ENCODE results near the gene NAGS.

DNA sequence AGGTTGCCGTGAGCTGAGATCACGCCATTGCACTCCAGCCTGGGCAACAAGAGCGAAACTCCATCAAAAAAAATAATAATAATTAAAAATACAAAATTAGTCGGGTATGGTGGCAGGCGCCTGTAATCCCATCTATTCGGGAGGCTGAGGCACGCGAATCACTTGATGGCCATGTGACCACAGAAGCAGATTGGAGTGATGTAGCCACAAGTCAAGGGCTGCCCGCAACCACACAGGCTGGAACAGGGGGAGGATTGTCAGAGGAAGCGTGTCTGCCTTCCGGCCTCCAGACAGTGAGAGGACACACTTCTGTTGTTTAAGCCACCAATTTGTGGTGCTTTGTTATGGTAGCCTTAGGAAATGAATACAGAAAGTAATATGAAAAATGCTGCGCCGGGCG lies 11.8 kb upstream of the NAGS start:
- TF ChIP-seq, protein P1, sequence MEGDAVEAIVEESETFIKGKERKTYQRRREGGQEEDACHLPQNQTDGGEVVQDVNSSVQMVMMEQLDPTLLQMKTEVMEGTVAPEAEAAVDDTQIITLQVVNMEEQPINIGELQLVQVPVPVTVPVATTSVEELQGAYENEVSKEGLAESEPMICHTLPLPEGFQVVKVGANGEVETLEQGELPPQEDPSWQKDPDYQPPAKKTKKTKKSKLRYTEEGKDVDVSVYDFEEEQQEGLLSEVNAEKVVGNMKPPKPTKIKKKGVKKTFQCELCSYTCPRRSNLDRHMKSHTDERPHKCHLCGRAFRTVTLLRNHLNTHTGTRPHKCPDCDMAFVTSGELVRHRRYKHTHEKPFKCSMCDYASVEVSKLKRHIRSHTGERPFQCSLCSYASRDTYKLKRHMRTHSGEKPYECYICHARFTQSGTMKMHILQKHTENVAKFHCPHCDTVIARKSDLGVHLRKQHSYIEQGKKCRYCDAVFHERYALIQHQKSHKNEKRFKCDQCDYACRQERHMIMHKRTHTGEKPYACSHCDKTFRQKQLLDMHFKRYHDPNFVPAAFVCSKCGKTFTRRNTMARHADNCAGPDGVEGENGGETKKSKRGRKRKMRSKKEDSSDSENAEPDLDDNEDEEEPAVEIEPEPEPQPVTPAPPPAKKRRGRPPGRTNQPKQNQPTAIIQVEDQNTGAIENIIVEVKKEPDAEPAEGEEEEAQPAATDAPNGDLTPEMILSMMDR (IDR thresholded peaks at IDR 0.05 in 4 of 5, conservative IDR thresholded peaks at IDR 0.05 in 1 of 5), result no peak
- no peak for TF ChIP-seq POLR2A (IDR thresholded peaks at IDR 0.05)
